Heart right ventricle (tissue), 16 donors: ENCODE data around the gene GON4L. TPM values are rescaled to one million over a fixed set of nuclear protein-coding genes. Genes with fewer than 3 reads are reported as not detected.

Source experiments
- ATAC-seq, 8 donors: fragments of 200-7000 bp; cut with Tn5 transposase; one replicate each; pipeline ENCODE4 v1.9.1; 2020; ENCODE audit warnings: mild to moderate bottlenecking in 8 of 8, moderate library complexity in 8 of 8, moderate number of reproducible peaks in 1 of 8
- DNase-seq, 2 donors: peaks; one replicate each; pipeline ENCODE4 v3.0.0-alpha.2; 2020
- H3K27ac ChIP-seq, 10 donors: fragments of 200-600 bp; sonication (generic) in 2 of 10; one replicate each; pipeline versions ENCODE4 v1.5.0 to v1.8.0; 2020 to 2022; ENCODE audit warnings: mild to moderate bottlenecking in 3 of 10
- H3K27me3 ChIP-seq, 7 donors: fragments of 200-600 bp; one replicate each; pipeline ENCODE4 v1.8.0; 2021 to 2022; ENCODE audit warnings: mild to moderate bottlenecking in 2 of 7
- H3K36me3 ChIP-seq, 9 donors: fragments of 200-600 bp; sonication (generic) in 1 of 9; one replicate each; pipeline versions ENCODE4 v1.5.0 to v1.8.0; 2020 to 2022; ENCODE audit warnings: mild to moderate bottlenecking in 2 of 9
- H3K4me1 ChIP-seq, 9 donors: fragments of 200-600 bp; sonication (generic) in 1 of 9; one replicate each; pipeline versions ENCODE4 v1.5.0 to v1.8.0; 2020 to 2022; ENCODE audit warnings: mild to moderate bottlenecking in 4 of 9
- H3K4me3 ChIP-seq, 10 donors: fragments of 200-600 bp; sonication (generic) in 2 of 10; one replicate each; pipeline versions ENCODE4 v1.5.0 to v1.8.0; 2020 to 2022; ENCODE audit warnings: mild to moderate bottlenecking in 7 of 10, moderate library complexity in 2 of 10
- H3K9me3 ChIP-seq, 11 donors: fragments of 200-600 bp in 10 of 11; sonication (generic) in 2 of 11; one replicate each; pipeline versions ENCODE4 v1.5.0 to v1.8.0; 2013 to 2022; ENCODE audit warnings: mild to moderate bottlenecking in 2 of 11, control low read depth in 1 of 11, moderate library complexity in 1 of 11
- CTCF ChIP-seq, 9 donors: fragments of 200-600 bp; sonication (generic) in 2 of 9; IDR thresholded peaks; one replicate each; pipeline versions ENCODE4 v1.5.0 to v1.8.0; 2021 to 2022; ENCODE audit warnings: antibody characterized with exemption in 9 of 9, mild to moderate bottlenecking in 5 of 9, moderate library complexity in 1 of 9
- WGBS, 2 donors: extraction: QIAGEN DNeasy Blood & Tissue Kit; methylation state at CpG; one replicate each; pipeline ENCODE4 v1.1.7; 2013; ENCODE audit warnings: inconsistent platforms in 1 of 2; 5-methylcytosine and 5-hydroxymethylcytosine counted together
- intact Hi-C, 10 donors: fragments of 100-400 bp; cut with DNase I; formaldehyde crosslinking; loops; one replicate each; pipeline versions ENCODE4 v1.11.1 to v1.14.2; 2022
- polyA plus RNA-seq, 2 donors: library from polyadenylated mRNA; stranded (reverse); fragments of 200-250 nt; gene quantifications; one replicate each; pipeline ENCODE4 v1.2.3, GENCODE V29; 2013
- total RNA-seq, 10 donors: library from RNA; stranded (reverse); fragmentation: NEBNext Ultra II Directional in 3 of 10; extraction: Animal tissue kit (Norgen Biotek cat#: 25700) in 3 of 10; gene quantifications; one replicate each; pipeline versions ENCODE4 v1.2.1 to v1.2.4, GENCODE V29; 2021 to 2023
- donor health status: Arrhythmogenic right ventricular cardiomyopathy.
- donor health status: ischemic (EF 13 %, LVEDD 7.1; RV severe dilation, severe dysfunction).
- donor health status: healthy with polysubstance abuse.
- donor health status: DM: no; HTN: yes; CAD: no.
- donor health status: DM: no; HTN: no; CAD: no.
- donor health status: ischemic (EF 25% LVEDD 6.9; RV normal size, moderate dysfunction).
- donor health status: ischemic (EF 25% LVEDD 5.7; RV mildly dilated, moderate dysfunction).
- donor health status: healthy.
- donor health status: DM: yes; HTN: yes; CAD: no.
- donor health status: Ischemic cardiomyopathy.
- donor health status: ischemic (EF 35%, LVEDD 5.7; RV mildly dilated, moderate dysfunction).
- donor health status: nonischemic (EF 11% LVEDD 7.7; RV severe dilation, severe dysfunction).
- donor health status: DM: yes; HTN: yes; CAD: no.
- donor health status: PGD.
- donor health status: ischemic (EF 29% LVEDD 5.4; RV normal size, mild dysfunction).
- donor health status: nonischemic (EF 23%, LVEDD 6.1; RV moderate dilation, normal function).

The GON4L gene
- total and polyA plus RNA-seq, 12 donors = 8.8 to 30.7 (median 26.7) TPM

GRCh38 chr1:155880950-155881349, 23.9 kb upstream of the GON4L start:
- no peak for DNase-seq
- no peak for ATAC-seq
- no peak for TF ChIP-seq CTCF (IDR thresholded peaks at IDR 0.05)
- WGBS, 2 donors = 91 to 94% methylated on average over 6 of the region's 6 CpGs
- Histone ChIP-seq H3K4me3 (no peak overlapping the region), H3K9me3 (no peaks in the 10 kb centered on the region), H3K4me1 (no peaks in the 10 kb centered on the region), H3K36me3 (peaks cover 0 to 75% (median 18%) of the 10 kb centered on the region in 9 donors), H3K27ac (no peak overlapping the region), H3K27me3 (no peaks in the 10 kb centered on the region)
- intact Hi-C loops = no loop called here

- no peak for TF ChIP-seq CTCF (IDR thresholded peaks at IDR 0.05)
- intact Hi-C loops = no loop called here
- Histone ChIP-seq H3K4me1 (no peaks in the 10 kb centered on the region), H3K4me3 (no peak overlapping the region), H3K9me3 (no peaks in the 10 kb centered on the region), H3K27me3 (no peaks in the 10 kb centered on the region), H3K36me3 (peaks cover 0 to 76% (median 18%) of the 10 kb centered on the region in 9 donors), H3K27ac (no peak overlapping the region)
- ATAC-seq = no peak
- 94 to 96% methylated on average over 2 of the region's 2 CpGs for WGBS, 2 donors
- DNase-seq = no peak
These were observed 23.2 kb upstream of the GON4L start for GRCh38 chr1:155880251-155880650.

GRCh38 chr1:155877945-155878344, 20.9 kb upstream of the GON4L start:
- intact Hi-C loops = no loop called here
- WGBS, 2 donors = 91 to 96% methylated on average over 2 of the region's 2 CpGs
- Histone ChIP-seq H3K4me3 (no peak overlapping the region), H3K27ac (no peak overlapping the region), H3K9me3 (no peaks in the 10 kb centered on the region), H3K4me1 (no peaks in the 10 kb centered on the region), H3K36me3 (peaks cover 0 to 67% (median 17%) of the 10 kb centered on the region in 9 donors), H3K27me3 (no peaks in the 10 kb centered on the region)
- DNase-seq = no peak
- no peak for TF ChIP-seq CTCF (IDR thresholded peaks at IDR 0.05)
- ATAC-seq = no peak

GRCh38 chr1:155873860-155874259, 16.8 kb upstream of the GON4L start:
- H3K36me3 ChIP-seq = peaks cover 0 to 50% (median 0%) of the 10 kb centered on the region in 9 donors
- no peak overlapping the region for H3K4me3 ChIP-seq
- 85 to 86% methylated on average over 9 of the region's 9 CpGs for WGBS, 2 donors
- DNase-seq = no peak
- no peaks in the 10 kb centered on the region for H3K9me3 ChIP-seq
- H3K27me3 ChIP-seq = no peaks in the 10 kb centered on the region
- intact Hi-C loops = no loop called here
- H3K4me1 ChIP-seq = peaks cover 5 to 23% (median 14%) of the 10 kb centered on the region in 9 donors
- no peak overlapping the region for H3K27ac ChIP-seq
- TF ChIP-seq CTCF (IDR thresholded peaks at IDR 0.05) = no peak
- ATAC-seq = no peak
